Measurements from ENCODE around the gene EEFSEC.

The EEFSEC gene

GRCh38 chr3:128367761-128368160 lies 214.5 kb downstream of the EEFSEC start:
- no peak for DNase-seq (ENCODE audit: low read depth in 2 of 2)

GRCh38 chr3:128368626-128369025 lies 215.3 kb downstream of the EEFSEC start:
- DNase-seq (ENCODE audit: low read depth in 2 of 2): no peak

GRCh38 chr3:128369121-128369703 lies 215.9 kb downstream of the EEFSEC start:
- no peak for DNase-seq (ENCODE audit: low read depth in 2 of 2)

- no peak for DNase-seq (ENCODE audit: low read depth in 2 of 2)
These were observed 216.8 kb downstream of the EEFSEC start for GRCh38 chr3:128369881-128370642.

GRCh38 chr3:128372281-128372680 lies 219.0 kb downstream of the EEFSEC start:
- no peak for DNase-seq (ENCODE audit: low read depth in 2 of 2)

GRCh38 chr3:128372707-128373533 lies 219.6 kb downstream of the EEFSEC start:
- DNase-seq (ENCODE audit: low read depth in 2 of 2): no peak

GRCh38 chr3:128374746-128375445 lies 221.6 kb downstream of the EEFSEC start:
- no peak for DNase-seq (ENCODE audit: low read depth in 2 of 2)

- no peak for DNase-seq (ENCODE audit: low read depth in 2 of 2)
These were observed 223.2 kb downstream of the EEFSEC start for GRCh38 chr3:128376516-128376915.

GRCh38 chr3:128378631-128379347 lies 225.5 kb downstream of the EEFSEC start:
- no peak for DNase-seq (ENCODE audit: low read depth in 2 of 2)

- DNase-seq (ENCODE audit: low read depth in 2 of 2): no peak
These were observed 226.3 kb downstream of the EEFSEC start for GRCh38 chr3:128379367-128380160.

- DNase-seq (ENCODE audit: low read depth in 2 of 2): no peak
These were observed 227.0 kb downstream of the EEFSEC start for GRCh38 chr3:128380295-128380694.

GRCh38 chr3:128380719-128381118 lies 227.4 kb downstream of the EEFSEC start:
- no peak for DNase-seq (ENCODE audit: low read depth in 2 of 2)

GRCh38 chr3:128381609-128382008 lies 228.3 kb downstream of the EEFSEC start:
- DNase-seq (ENCODE audit: low read depth in 2 of 2): no peak

- no peak for DNase-seq (ENCODE audit: low read depth in 2 of 2)
These were observed 229.0 kb downstream of the EEFSEC start for GRCh38 chr3:128382221-128382807.

GRCh38 chr3:128383316-128384235 lies 230.3 kb downstream of the EEFSEC start:
- no peak for DNase-seq (ENCODE audit: low read depth in 2 of 2)

- no peak for DNase-seq (ENCODE audit: low read depth in 2 of 2)
These were observed 232.0 kb downstream of the EEFSEC start for GRCh38 chr3:128385080-128385832.

- DNase-seq (ENCODE audit: low read depth in 2 of 2): no peak
These were observed 235.7 kb downstream of the EEFSEC start for GRCh38 chr3:128388932-128389331.

GRCh38 chr3:128390867-128391266 lies 237.6 kb downstream of the EEFSEC start:
- no peak for DNase-seq (ENCODE audit: low read depth in 2 of 2)
